K562 (cell line): Measurements from ENCODE around the gene PACS2. TPM values are rescaled to one million over a fixed set of nuclear protein-coding genes. Genes with fewer than 3 reads are reported as not detected.

ENCODE experiments used
- CBFA2T3 ChIP-seq: fragments of 450-650 bp; IDR thresholded peaks from 2 replicates; pipeline ENCODE4 v1.6.1; 2017
- CCAR2 ChIP-seq: fragments of 200-400 bp; formaldehyde crosslinking; IDR thresholded peaks from 2 replicates; pipeline ENCODE4 v1.6.1; 2017; ENCODE audit warnings: mild to moderate bottlenecking, low read depth, low read length
- CTBP1 ChIP-seq: fragments of 450-650 bp; IDR thresholded peaks from 2 replicates; pipeline ENCODE4 v1.6.1; 2016; ENCODE audit warnings: borderline replicate concordance
- FOXK1 ChIP-seq: sonication (generic); formaldehyde crosslinking; IDR thresholded peaks from 2 replicates; pipeline ENCODE4 v1.8.0; 2022; ENCODE audit warnings: missing genetic modification reagents, mild to moderate bottlenecking, borderline replicate concordance
- KLF16 ChIP-seq: IDR thresholded peaks from 2 replicates; pipeline ENCODE4 v1.6.1; 2016; ENCODE audit warnings: antibody characterized with exemption
- MAX ChIP-seq: sonication (generic); formaldehyde crosslinking; IDR thresholded peaks from 2 replicates; pipeline ENCODE4 v1.9.0; 2022; ENCODE audit warnings: mild to moderate bottlenecking, missing genetic modification reagents
- MAZ ChIP-seq, 2 experiments: fragments of 450-650 bp in 1 of 2; sonication (generic) in 1 of 2; formaldehyde crosslinking; IDR thresholded peaks in 1 of 2; conservative IDR thresholded peaks in 1 of 2; 2 replicates each; pipeline versions ENCODE4 v1.4.0 to v1.5.0; 2020; ENCODE audit warnings: mild to moderate bottlenecking in 1 of 2, missing genetic modification reagents in 1 of 2
- MLX ChIP-seq, 2 experiments: fragments of 450-650 bp in 1 of 2; sonication (generic) in 1 of 2; formaldehyde crosslinking; conservative IDR thresholded peaks; 2 replicates each; pipeline versions ENCODE4 v1.4.0 to v1.8.1; 2020 to 2022; ENCODE audit warnings: mild to moderate bottlenecking in 1 of 2, missing genetic modification reagents in 1 of 2
- MYC ChIP-seq, 2 experiments: fragments of 250-450 bp in 1 of 2; sonication (Bioruptor Pico) in 1 of 2; IDR thresholded peaks; 2 replicates each; pipeline versions ENCODE4 v1.5.1 to v1.6.1; 2012 to 2021; ENCODE audit warnings: low read depth in 2 of 2, borderline replicate concordance in 1 of 2, improper control_type of control experiment in 1 of 2, low read length in 1 of 2, mild to moderate bottlenecking in 1 of 2, moderate library complexity in 1 of 2
- NCOA1 ChIP-seq: fragments of 450-650 bp; IDR thresholded peaks from 2 replicates; pipeline ENCODE4 v1.6.1; 2016; ENCODE audit warnings: low read depth
- POLR2H ChIP-seq: IDR thresholded peaks from 2 replicates; pipeline ENCODE4 v1.6.1; 2016; ENCODE audit warnings: missing genetic modification characterization, low read depth, mild to moderate bottlenecking, control low read depth, missing compliant biosample characterization, moderate library complexity
- SIN3B ChIP-seq: fragments of 450-650 bp; IDR thresholded peaks from 2 replicates; pipeline ENCODE4 v1.6.1; 2017; ENCODE audit warnings: low read depth, mild to moderate bottlenecking, moderate library complexity
- SMAD1 ChIP-seq: fragments of 150-350 bp; IDR thresholded peaks from 2 replicates; pipeline ENCODE4 v1.6.1; 2014; ENCODE audit warnings: low read length, low read depth; ENCODE audit not compliant: partially characterized antibody
- ZBTB40 ChIP-seq, 2 experiments: fragments of 450-650 bp in 1 of 2; sonication (generic) in 1 of 2; formaldehyde crosslinking in 1 of 2; IDR thresholded peaks; 2 replicates each; pipeline versions ENCODE4 v1.7.1 to v1.9.0; 2016 to 2022; ENCODE audit warnings: inconsistent platforms in 1 of 2, mild to moderate bottlenecking in 1 of 2, missing genetic modification reagents in 1 of 2
- ZNF655 ChIP-seq: fragments of 250-450 bp; sonication (Bioruptor Pico); IDR thresholded peaks from 2 replicates; pipeline ENCODE4 v1.5.0; 2021
- polyA plus RNA-seq, 8 experiments: library from polyadenylated mRNA; depleted of rRNA in 4 of 8; stranded (reverse) in 5 of 8; unstranded in 3 of 8; fragments of >200 nt; fragmentation: Nextera tagmentation in 2 of 8; fragmentation: Illumina TruSeq in 1 of 8; extraction: Ambion mirVana in 2 of 8; extraction: Trizol in 1 of 8; gene quantifications; 2 replicates each; pipeline versions ENCODE4 v1.2.1 to v1.2.3, GENCODE V29; 2011 to 2014; ENCODE audit warnings: inconsistent platforms in 1 of 8, missing spikeins in 1 of 8
- total RNA-seq, 7 experiments: library from RNA; depleted of rRNA in 6 of 7; stranded (reverse); fragments of >200 nt in 6 of 7; fragmentation: Illumina TruSeq in 2 of 7; extraction: Trizol in 2 of 7; gene quantifications; 2 replicates each; pipeline versions ENCODE4 v1.2.1 to v1.2.3, GENCODE V29; 2011 to 2021; ENCODE audit warnings: low replicate concordance in 1 of 7

PACS2 gene
- total and polyA plus RNA-seq, 9 of the 15 experiments (the other 6 are each of a cell fraction or from before 2014, with no cell fraction given) = 0.11 to 20.8 (median 9.9) TPM

GRCh38 chr14:105378199-105378598 is 63.7 kb downstream of the PACS2 start (continued):
- TF ChIP-seq ZBTB40 (IDR thresholded peaks at IDR 0.05) (no peak), ZBTB40 (CRISPR knock-in tag; IDR thresholded peaks at IDR 0.05) (no peak), CCAR2 (no peak), MAZ (CRISPR knock-in tag; conservative IDR thresholded peaks at IDR 0.05 in 1 of 2, IDR thresholded peaks at IDR 0.05 in 1 of 2) (no peak), CBFA2T3 (peak; percentile 43), ZNF655 (no peak), MAX (CRISPR knock-in tag) (no peak), NCOA1 (no peak), CTBP1 (no peak), MYC (IDR thresholded peaks at IDR 0.05; ENCODE audit: low read depth, low read length) (no peak), MYC (CRISPR knock-in tag; IDR thresholded peaks at IDR 0.05; ENCODE audit: borderline replicate concordance, low read depth) (no peak), SIN3B (no peak), MLX (CRISPR knock-in tag; conservative IDR thresholded peaks at IDR 0.05) (no peak), FOXK1 (CRISPR knock-in tag) (no peak), POLR2H (tag) (no peak), SMAD1 (no peak), KLF16 (no peak)
